GM20431 (cell line): ENCODE measurements around the gene CACNA2D2.

ENCODE experiments used
- in situ Hi-C: fragments of 300-500 bp; cut with MseI, MboI; formaldehyde crosslinking; loops from one replicate; pipeline ENCODE4 v1.15.0; 2020; ENCODE audit warnings: low sequenced_read_pairs; ENCODE audit not compliant: unreplicated experiment

CACNA2D2 gene

GRCh38 chr3:50355829-50356552, 147.4 kb downstream of the CACNA2D2 start:
- in situ Hi-C loops = no loop called here

- in situ Hi-C loops = no loop called here
Measured at GRCh38 chr3:50354850-50355249, 148.6 kb downstream of the CACNA2D2 start.

DNA sequence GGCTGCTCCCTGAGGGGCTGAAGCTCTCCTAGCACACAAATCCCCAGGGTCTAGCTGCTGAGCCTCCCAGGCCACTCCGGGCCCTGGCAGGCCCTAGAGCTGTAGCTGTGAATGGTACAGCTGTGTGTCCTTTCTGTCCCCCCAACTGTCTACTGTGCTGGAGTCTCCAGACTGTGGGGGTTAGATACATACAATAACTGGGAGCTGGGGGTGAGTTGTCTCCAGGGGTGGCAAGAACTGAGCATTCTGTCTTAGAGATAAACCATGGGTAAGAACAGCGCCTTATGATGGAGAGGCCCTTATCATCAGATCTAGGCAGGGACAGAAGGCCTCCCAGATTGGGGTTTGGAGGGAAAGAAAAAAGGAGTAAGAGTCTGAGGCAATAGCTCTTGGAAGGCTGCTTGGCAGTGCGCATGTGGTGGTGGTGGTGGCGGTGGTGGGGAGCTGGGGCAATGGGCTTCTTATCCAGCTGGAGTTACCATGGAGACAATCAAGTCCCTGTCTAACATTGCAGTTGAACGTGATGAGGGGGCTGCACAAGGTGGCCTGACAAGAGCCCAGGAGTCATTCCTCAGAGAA, 149.2 kb downstream of the CACNA2D2 start:
- in situ Hi-C loops = no loop called here

- in situ Hi-C loops = no loop called here
Measured at GRCh38 chr3:50353245-50354004, 150.0 kb downstream of the CACNA2D2 start.

DNA sequence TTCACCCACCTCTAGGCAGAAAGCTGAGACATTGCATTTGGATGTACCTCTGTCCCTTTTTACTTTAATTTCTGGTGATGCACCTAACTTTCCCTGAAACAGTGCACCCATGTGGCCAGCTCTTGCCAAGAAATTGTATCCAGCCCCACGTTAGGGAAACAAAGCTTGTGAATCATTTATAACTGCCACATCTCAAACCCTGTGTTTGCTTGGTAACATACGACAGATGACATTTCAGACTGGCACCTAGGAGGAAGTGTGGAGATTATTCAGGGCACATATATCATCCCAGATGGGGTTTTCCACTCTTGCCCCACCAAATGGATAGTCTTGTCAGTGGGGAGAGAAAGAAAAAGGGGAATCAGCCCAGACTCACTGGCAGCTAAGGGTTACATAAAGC, 150.7 kb downstream of the CACNA2D2 start:
- in situ Hi-C loops = no loop called here

DNA sequence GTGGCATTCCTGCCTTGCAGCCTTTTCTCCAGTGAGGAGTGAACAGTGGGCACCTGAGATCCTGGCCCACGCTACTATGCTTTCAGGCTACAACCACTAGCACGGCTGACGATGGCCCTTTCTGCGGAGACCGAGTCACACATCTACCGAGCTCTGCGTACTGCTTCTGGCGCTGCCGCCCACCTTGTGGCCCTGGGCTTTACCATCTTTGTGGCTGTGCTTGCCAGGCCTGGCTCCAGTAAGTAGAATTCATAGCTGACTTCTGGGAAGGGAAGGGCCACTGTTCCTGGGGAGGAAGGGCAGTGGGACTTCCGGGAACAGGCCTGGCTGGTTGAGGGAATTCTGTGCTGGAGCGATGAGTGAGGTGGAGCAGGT, 152.1 kb downstream of the CACNA2D2 start:
- in situ Hi-C loops = no loop called here

DNA sequence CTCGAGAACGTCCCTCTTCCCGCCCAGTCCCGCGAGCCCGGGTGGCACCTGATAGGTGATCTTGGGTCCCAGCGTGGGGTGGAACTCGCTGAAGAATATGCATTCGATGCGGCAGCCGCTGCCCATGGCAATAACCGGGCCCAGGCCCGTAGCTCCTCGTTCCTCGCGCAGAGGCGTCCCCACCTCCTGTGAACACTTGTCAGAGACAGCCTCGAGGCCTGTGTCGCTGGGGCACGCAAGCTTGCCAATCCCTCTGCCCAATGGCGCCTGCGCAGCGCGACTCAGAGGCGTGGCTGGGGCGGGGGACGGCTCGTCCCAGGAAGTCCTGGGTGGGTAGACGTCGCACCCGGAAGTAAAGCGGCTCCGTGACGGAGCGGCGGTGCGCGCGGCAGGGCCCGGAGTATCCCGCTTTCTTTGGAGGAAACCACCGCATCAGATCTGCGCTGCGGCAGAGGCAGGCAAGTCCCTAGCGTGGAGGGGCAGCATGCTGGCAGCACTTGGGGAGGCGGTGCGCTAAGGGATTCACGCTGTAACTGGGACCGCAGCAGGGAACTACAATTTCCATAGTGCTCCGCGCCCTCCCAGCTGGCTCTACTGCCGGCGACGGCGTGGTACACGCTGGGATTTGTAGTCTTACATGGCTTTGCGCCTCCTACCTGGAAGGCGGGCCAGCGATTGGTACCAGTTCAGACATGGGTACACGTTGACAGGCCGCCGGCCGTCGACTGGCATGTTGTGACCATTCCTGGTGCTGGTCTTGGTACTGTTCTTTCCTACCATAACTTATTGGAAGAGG, 152.7 kb downstream of the CACNA2D2 start, which contains the start of the genes CYB561D2 and NPRL2:
TSS of gene CYB561D2 (plus strand) at position 336 of the 796 bp plus-strand sequence. CDS start 572 bp downstream, outside the sequence.
TSS of gene NPRL2 (minus strand) at position 249 of the 796 bp plus-strand sequence. CDS start at position 126, 123 bp downstream.
- in situ Hi-C loops = no loop called here

- in situ Hi-C loops = no loop called here
Measured at GRCh38 chr3:50350213-50350526, 153.3 kb downstream of the CACNA2D2 start.

- in situ Hi-C loops = no loop called here
Measured at GRCh38 chr3:50347187-50347813, 156.1 kb downstream of the CACNA2D2 start.

DNA sequence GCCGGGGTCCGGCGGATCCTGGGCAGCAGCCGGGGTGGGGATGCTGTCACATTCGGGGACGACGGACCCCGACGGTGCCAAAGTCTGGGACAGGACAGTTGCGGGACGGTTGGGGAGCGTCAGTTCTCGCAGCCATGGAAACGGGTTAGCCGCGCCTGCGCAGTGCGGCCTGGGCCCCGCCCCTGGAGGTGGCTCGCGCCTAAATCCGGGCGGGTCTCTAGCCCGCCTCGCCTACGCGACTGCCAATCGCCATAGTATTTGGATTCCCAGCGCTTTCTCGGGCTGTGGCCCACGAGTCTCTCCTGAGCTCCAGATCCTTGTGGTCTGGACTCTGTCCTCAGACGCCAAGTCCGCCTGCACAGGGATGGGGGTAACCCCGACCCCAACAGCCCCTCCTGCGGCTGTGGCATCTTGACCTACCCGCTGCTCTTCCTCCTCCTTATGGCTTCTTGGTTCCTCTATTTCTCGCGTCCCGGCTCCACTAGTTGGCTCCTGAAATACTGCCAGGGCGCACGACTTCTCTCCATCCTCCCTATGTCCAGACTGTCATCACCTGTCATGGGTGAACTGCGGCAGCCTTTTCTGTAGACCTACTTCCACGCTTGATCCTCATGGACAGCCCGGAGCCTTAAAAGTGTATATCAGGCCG, 157.7 kb downstream of the CACNA2D2 start, which contains the start of gene ZMYND10:
TSS of gene ZMYND10 (minus strand) at position 147 of the 649 bp plus-strand sequence. CDS start 153 bp downstream, outside the sequence.
- in situ Hi-C loops = no loop called here

DNA sequence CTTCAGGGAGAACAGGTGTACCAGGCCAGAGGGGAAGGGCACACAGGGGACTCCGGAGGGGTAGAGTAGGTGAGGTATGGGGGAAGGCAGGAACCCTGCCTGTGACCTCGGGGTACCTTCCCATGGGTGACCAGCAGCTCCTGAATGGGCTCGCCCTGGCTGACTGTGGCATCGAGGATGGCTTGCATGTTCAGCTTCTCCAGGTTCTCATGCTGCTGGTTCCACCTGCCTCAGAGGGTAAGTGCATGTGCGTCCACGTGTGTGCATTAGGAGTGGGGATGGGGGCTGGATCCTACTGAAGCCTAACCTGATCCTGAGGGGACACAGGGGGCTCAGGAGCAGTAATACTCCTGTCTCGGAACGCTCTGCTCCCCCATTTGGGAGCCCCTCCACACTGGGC, 158.4 kb downstream of the CACNA2D2 start:
- in situ Hi-C loops = no loop called here

DNA sequence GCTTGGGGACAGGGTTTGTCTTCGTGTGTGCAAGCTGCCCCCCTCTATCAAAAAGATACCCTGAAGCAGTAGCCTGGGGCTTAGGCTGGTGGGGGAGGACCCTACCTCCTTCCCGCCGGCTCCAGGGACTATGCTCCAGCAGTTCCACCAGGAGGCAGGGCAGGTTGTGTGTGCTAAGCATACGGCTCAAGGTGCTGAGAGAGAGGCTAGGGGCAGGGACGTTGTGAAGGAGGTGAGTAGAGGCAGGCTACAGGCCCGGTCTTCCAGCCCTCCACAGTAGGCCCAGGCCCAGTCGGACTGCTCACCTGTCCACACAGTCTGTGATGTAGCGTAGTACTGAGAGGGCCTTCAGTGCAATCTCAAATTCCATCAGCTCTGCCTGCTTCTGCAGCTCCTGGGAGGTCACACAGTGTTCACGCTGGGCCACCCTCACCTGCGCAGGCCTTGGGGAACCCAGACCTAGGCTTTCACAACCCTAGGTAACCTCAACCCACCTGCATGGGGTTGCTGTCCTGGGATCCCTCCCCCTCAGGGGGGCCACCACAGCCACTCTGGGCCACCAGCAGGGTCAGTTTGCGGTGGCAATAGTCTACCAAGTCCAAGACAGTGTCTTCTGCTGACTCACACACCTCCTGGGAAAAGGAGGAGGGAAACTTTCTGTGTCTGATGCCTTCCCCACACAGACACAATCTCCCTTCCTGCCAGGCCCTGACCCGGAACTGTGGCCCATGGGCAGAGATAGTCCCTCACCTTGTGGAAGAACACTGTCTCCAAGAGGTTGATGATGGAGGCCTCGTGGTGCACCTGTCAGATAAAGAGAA, 160.4 kb downstream of the CACNA2D2 start:
- in situ Hi-C loops = no loop called here

DNA sequence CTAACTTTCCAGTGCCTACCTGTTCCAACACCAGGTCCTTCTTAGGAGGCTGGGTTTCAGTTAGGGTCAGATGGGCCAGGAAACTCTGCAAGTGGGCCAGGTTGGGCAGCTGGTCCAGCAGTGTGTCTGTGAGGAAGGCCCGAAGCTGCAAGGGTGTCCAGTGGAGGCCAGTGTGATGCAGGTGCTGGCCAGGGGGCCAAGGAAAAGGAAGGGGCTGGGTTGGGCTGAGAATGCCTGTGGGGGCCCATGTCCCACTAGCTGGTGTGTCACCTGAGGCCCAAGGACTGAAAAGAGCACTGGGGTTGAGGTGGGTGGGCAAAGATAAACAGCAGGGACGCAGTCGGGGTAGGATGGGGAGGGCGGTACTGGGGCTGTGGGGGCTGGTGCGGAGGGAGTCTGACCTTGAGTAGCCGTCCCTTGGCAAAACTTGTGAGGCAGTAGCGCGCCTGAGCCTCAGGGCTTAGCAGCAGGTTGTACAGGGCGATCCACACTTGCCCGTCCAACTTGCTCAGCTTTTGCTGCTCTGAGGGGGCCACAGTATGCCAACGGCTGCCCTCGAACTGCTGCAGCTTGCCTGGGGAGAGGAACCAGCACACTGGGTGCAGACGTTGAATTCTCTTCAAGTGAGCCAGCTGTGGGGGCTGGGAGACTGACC, 161.3 kb downstream of the CACNA2D2 start:
- in situ Hi-C loops = no loop called here

DNA sequence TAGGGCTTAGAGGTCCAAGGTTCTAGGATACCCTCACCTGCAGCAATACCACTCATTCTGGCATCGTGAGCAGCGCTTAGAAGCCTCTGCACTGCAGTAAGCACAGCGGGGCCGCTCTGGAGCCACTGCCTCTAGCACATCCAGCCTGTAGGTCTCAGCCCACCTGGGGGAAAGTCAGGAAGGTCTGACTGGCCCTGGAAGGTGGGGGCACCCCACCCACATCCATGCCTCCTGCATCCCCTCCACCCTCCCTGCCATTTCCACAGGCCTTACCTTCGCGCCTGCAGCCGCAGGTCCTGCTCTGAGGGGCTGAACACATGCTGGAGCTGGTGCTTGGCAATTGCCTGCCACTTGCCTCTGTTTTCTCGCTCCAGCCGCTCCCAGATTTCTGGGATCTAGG, 161.9 kb downstream of the CACNA2D2 start:
- in situ Hi-C loops = no loop called here

GRCh38 chr3:50340448-50341329, 162.7 kb downstream of the CACNA2D2 start, which contains the start of gene RASSF1:
Gene RASSF1 (minus strand): TSS chr3:50340836. CDS start chr3:50340805, 31 bp downstream.
- in situ Hi-C loops = no loop called here

- in situ Hi-C loops = no loop called here
Measured at GRCh38 chr3:50340147-50340447, 163.3 kb downstream of the CACNA2D2 start.

DNA sequence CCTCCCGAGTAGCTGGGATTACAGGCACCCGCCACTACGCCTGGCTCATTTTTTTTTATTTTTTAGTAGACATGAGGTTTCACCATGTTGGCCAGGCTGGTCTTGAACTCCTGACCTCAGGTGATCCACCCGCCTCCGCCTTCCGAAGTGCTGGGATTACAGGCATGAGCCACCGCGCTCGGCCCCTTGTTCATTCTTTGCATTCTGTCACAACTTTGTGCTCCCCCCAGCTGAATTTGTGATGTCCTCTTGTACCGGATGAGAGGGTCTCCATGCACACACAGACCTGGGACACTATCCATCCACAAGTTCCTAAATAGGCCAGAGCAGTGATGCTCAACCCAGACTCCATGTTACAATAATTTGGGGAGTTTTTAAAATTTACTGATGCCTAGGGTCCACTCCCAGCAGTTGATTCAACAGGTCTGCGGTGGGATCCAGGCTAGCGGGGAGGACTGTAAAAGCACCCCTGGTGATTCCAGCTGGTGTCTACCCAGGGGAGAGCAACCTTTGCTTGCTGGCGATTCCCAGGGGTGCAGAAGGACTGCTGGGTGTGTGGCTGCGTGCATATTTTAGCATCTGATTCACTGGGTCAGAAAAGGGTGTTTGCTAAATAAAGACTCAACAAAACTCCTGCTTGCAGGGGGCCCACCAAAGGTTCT, 163.8 kb downstream of the CACNA2D2 start:
- in situ Hi-C loops = no loop called here
